ENCODE results near the gene BMERB1.

Gene BMERB1

DNA sequence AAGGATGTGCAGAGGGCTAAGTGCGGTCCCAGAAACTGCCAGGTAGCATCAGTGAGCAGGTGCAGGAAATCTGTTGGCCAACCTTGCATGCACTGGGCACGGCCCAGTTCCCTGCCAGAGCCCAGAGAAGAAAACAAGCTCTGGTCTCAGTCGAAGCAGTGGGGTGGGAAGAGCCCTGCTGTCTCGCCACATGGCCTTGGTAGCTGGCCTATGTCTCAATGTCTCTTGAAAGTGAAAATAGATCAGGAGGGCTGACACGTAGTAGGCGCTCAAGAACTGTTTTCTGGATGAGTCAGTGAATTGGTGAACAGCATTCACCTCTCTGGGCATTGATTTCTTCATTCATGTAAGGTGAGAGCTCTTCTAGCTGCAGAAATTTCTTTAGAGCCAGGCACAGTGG lies 118.1 kb downstream of the BMERB1 start:
- TF ChIP-seq, protein P1, sequence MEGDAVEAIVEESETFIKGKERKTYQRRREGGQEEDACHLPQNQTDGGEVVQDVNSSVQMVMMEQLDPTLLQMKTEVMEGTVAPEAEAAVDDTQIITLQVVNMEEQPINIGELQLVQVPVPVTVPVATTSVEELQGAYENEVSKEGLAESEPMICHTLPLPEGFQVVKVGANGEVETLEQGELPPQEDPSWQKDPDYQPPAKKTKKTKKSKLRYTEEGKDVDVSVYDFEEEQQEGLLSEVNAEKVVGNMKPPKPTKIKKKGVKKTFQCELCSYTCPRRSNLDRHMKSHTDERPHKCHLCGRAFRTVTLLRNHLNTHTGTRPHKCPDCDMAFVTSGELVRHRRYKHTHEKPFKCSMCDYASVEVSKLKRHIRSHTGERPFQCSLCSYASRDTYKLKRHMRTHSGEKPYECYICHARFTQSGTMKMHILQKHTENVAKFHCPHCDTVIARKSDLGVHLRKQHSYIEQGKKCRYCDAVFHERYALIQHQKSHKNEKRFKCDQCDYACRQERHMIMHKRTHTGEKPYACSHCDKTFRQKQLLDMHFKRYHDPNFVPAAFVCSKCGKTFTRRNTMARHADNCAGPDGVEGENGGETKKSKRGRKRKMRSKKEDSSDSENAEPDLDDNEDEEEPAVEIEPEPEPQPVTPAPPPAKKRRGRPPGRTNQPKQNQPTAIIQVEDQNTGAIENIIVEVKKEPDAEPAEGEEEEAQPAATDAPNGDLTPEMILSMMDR (IDR thresholded peaks at IDR 0.05), result no peak

DNA sequence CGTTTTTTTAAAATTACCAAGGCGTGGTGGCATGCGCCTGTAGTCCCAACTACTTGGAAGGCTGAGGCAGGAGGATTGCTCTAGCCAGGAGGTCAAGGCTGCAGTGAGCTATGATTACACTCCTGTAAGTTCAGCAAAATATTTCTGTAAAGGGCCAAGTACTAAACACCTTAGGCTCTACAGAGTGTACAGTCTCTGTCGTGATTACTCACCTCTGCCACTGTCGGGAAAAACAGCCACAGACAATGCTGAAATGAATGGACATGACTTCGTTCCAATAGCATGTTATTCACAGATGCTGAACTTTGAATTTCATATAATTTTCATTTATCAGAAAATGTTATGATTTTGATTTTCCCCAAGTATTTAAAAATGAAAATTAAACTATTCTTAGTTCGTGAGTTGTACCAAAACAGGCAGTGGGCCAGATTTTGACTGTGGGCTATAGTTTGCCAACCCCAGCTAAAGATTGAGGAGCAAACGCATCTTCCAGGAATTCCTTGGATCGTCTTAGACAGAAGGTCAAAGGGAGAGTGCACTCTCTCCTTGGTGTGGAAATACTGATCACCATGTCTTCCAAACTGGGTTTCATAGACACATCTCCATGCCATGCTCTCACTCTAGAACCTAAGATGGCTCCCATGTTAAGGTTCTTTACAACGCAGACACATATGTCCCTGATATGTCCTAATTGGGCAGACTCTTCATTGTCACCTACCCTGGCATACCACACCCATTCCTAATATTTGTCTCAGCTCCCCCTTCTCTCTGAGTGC lies 119.1 kb downstream of the BMERB1 start:
- TF ChIP-seq, protein P1 (IDR thresholded peaks at IDR 0.05), result no peak

DNA sequence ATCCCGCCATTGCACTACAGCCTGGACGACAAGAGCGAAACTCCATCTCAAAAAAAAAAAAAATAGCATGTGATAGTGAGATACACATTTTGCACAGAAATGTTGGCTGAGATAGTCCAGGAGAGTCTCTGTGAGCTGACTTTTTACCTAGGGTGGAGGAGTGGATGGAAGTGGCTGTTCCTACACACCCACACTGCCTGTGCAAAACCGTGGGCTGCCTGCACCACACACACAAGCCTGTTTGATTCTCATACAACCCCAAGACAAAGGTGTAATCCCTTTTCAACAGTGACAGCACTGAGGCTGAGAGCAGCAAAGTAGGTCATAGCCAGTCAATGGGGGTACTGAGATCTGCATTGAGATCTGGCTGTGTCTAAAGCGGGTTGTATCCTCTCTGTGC lies 121.7 kb downstream of the BMERB1 start:
- TF ChIP-seq, protein P1 (IDR thresholded peaks at IDR 0.05), result no peak

DNA sequence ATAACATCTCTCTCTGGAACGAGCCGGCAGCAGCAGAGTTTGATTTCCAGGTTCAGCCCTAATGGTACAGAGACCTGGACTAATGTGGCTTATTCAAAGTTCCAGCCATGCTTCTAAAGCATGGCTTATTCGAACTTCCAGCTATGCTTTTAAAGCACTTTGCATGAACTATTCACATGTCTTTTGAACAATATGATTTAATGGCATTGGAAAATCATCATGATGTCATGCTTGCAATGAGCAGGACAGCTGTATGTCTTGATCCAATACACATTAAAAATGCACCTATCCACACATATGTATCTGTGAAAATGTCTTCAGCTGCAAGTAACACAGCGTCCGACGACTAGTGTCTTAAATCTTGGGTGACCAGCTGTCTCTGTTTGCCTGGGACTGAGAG lies 122.9 kb downstream of the BMERB1 start:
- TF ChIP-seq, protein P1 (IDR thresholded peaks at IDR 0.05), result no peak

DNA sequence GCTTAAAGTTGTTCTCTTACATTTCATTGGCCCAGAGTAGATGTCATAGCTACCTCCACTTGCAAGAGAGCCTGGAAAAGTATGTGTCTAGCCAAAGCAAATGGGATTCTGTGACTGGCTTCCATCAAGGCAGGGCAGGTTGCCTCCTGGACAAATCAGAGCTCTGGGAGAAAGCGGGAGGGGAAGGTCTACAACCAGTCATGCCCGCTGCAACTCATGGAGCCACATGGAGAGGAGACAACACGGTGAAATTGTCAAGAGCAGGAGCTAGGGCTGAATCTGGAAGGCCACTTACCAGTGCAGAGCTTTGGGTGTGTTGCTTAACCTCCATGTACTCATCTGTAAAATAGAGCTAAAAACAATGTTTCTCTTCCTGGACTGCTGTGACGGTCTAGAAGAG lies 124.8 kb downstream of the BMERB1 start:
- TF ChIP-seq, protein P1 (IDR thresholded peaks at IDR 0.05), result no peak

DNA sequence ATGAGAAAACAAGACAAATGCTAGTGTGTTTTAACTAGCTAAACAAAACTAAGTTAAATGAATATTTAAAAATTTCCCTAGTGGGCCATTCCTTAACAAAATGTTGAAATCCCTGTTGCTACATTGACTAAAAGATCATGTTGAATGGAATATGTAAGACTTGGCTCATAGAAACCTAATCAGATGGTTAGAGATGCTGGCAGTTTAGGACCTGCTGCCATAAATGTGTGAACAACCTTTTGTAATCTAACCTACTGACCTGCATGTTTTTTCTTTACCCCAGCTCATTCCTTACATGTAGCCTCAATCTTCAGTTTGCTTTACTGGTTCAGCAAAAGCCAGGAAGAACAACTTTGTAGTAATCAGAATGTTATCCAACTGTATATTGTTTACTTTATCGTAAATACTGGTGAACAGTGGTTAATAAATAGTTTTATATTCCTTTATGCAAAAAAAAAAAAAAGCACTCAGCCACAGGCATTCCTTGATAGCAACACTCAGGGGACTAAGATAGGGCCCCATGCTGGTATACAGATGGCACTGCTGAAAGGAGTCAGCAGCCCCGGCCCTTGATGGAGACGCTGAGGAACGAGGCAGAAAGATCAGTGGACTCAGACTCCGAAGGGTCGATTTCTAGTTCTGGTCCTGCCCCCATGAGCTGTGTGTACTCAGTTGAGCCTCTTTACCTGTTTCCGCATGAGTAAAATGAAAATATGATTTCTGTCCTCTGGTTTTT lies 130.4 kb downstream of the BMERB1 start:
- TF ChIP-seq, protein P1 (IDR thresholded peaks at IDR 0.05), result no peak

DNA sequence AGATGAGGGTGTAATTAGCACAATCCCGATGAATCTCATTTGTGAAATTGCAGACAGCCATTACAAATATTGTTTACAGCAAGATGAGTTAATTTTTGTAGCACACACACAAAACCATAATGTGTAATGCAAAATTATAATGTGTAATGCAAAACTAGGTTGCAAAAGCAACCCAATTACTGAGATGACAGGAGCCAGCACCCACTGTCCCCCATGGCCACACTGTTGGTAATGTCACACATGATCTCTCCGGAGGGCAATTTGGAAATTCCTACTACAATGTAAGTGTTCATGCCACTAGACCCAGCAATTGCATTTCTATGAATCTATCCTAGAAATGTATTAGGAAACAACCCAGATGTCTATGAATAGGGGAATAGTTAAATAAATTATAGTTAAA lies 131.7 kb downstream of the BMERB1 start:
- TF ChIP-seq, protein P1 (IDR thresholded peaks at IDR 0.05), result no peak
